ENCODE results near the gene LIN54. TPM values are rescaled to one million over a fixed set of nuclear protein-coding genes. Genes with fewer than 3 reads are reported as not detected.

LIN54 gene
- polyA plus RNA-seq, 1 of the 3 experiments (the other 2 are of a cell fraction) = 6.4 TPM

DNA sequence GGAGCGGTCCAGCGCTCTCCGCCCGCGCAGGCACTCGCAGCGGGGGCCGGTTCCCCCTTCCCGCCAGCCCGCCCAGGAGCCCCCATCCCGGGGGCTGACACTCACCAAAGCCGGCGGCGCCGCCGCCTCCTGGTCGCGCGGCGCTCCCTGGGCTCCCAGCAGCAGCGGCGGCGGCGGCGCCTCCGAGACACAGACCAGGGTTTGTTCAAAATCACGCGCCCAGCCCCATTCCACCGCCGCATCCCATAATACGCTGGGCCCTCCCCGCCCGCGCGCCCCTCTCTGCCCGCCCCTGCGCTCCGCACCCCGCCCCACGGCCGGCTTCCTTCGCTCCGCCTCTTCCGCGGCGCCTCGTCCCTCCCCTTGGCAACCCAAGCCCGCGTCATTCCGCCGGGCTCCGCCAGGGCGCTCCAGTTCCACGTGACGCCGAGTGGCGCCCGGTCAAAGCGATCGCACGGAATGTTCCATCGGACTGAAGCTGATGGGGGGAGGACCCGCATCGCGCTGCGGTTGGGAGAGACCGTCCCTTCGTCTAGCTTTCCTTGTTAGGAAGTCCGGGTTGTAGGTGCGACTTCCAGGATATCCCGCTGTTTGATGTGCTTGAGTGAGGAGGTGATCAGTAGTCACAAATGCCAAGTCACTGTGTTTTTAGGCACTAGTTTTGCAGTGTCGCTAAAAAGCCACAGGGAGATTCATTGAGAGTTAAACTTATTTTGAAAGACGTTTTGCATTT lies 2.2 kb upstream of the LIN54 start:
- ChIA-PET POLR2A (interaction anchor here (0.6 to 3.9 kb wide), 5 partner anchors 22 to 583 kb away, joined by 3 to 34 read pairs (median 4); partner anchors contain the start of genes COPS4, COQ2, HNRNPDL and THAP9), CTCF (interaction anchor here (0.6 to 1.2 kb wide), 7 partner anchors 21 to 115 kb away, joined by 3 to 6 read pairs (median 3); partner anchors contain the start of genes COPS4 and THAP9)
- peak overlapping the region; percentile 82 to 92 for H3K27ac ChIP-seq (ENCODE audit: low read depth in 2 of 2, low read length in 1 of 2)
- H3K4me1 ChIP-seq (ENCODE audit: control insufficient read depth in 1 of 2, insufficient read depth in 2 of 2, low read depth in 1 of 2, low read length in 1 of 2) = peaks cover 4 to 10% of the 10 kb centered on the region in 2 experiments; a peak in 2 of 4 replicates
- H3K9ac ChIP-seq = peak overlapping the region; percentile 90
- H3K4me3 ChIP-seq (ENCODE audit: low read depth in 2 of 2, low read length in 1 of 2) = peak overlapping the region; percentile 88 to 95
- WGBS (ENCODE audit: low lambda C conversion rate) = 1% methylated on average over 34 of the region's 73 CpGs
- no peaks in the 10 kb centered on the region for H3K36me3 ChIP-seq (replicated peaks in 1 of 2; ENCODE audit: control insufficient read depth in 1 of 2, insufficient read depth in 2 of 2, low read length in 1 of 2)
- H2AFZ ChIP-seq (ENCODE audit: low read depth) = peak overlapping the region; percentile 98
- H3K27me3 ChIP-seq (ENCODE audit: insufficient read depth) = no peaks in the 10 kb centered on the region
- H3K9me2 ChIP-seq = no peaks in the 10 kb centered on the region
- peaks cover 18% of the 10 kb centered on the region for H3F3A ChIP-seq (replicated peaks; ENCODE audit: insufficient read depth)
- H4K20me1 ChIP-seq (ENCODE audit: insufficient read depth) = no peaks in the 10 kb centered on the region
- no peaks in the 10 kb centered on the region for H3K9me3 ChIP-seq
- peak; percentile 96 for DNase-seq
- peaks cover 46% of the 10 kb centered on the region for H3K79me2 ChIP-seq (ENCODE audit: insufficient read depth)
- peak overlapping the region; percentile 98 for H3K4me2 ChIP-seq
- TF ChIP-seq ELF1 (IDR thresholded peaks at IDR 0.05) = no peak; the same call in 1 of the 2 replicates
- TF ChIP-seq MEF2A (IDR thresholded peaks at IDR 0.05; ENCODE audit: borderline replicate concordance, low read depth) = no peak
- TF ChIP-seq SMC3 (IDR thresholded peaks at IDR 0.05; ENCODE audit: low read depth, low read length) = no peak
- TF ChIP-seq RXRA (IDR thresholded peaks at IDR 0.05; ENCODE audit: borderline replicate concordance, low read depth) = no peak
- TF ChIP-seq POLR2AphosphoS5 (IDR thresholded peaks at IDR 0.05; ENCODE audit: low read depth, low read length) = 0 out of 2 replicates have a peak, but pooled peaks have one; percentile 57
- TF ChIP-seq TAF1 (IDR thresholded peaks at IDR 0.05; ENCODE audit: borderline replicate concordance, low read depth, low read length) = peak; percentile 75
- no peak for TF ChIP-seq JUND (IDR thresholded peaks at IDR 0.05)
- peak; percentile 86 for TF ChIP-seq MXI1 (IDR thresholded peaks at IDR 0.05; ENCODE audit: low read depth, low read length)
- TF ChIP-seq TEAD4 (IDR thresholded peaks at IDR 0.05; ENCODE audit: borderline replicate concordance, insufficient read depth) = 0 out of 2 replicates have a peak, but pooled peaks have one; percentile 7
- TF ChIP-seq, protein P1, sequence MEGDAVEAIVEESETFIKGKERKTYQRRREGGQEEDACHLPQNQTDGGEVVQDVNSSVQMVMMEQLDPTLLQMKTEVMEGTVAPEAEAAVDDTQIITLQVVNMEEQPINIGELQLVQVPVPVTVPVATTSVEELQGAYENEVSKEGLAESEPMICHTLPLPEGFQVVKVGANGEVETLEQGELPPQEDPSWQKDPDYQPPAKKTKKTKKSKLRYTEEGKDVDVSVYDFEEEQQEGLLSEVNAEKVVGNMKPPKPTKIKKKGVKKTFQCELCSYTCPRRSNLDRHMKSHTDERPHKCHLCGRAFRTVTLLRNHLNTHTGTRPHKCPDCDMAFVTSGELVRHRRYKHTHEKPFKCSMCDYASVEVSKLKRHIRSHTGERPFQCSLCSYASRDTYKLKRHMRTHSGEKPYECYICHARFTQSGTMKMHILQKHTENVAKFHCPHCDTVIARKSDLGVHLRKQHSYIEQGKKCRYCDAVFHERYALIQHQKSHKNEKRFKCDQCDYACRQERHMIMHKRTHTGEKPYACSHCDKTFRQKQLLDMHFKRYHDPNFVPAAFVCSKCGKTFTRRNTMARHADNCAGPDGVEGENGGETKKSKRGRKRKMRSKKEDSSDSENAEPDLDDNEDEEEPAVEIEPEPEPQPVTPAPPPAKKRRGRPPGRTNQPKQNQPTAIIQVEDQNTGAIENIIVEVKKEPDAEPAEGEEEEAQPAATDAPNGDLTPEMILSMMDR (IDR thresholded peaks at IDR 0.05) = peak; percentile 44
- no peak; a peak in 1 of 4 replicates for TF ChIP-seq EP300 (IDR thresholded peaks at IDR 0.05; ENCODE audit: borderline replicate concordance in 1 of 2, low read depth in 1 of 2, low read length in 1 of 2)
- no peak; the same call in 1 of the 2 replicates for TF ChIP-seq YY1 (IDR thresholded peaks at IDR 0.05; ENCODE audit: low read depth)
- TF ChIP-seq, protein P2, sequence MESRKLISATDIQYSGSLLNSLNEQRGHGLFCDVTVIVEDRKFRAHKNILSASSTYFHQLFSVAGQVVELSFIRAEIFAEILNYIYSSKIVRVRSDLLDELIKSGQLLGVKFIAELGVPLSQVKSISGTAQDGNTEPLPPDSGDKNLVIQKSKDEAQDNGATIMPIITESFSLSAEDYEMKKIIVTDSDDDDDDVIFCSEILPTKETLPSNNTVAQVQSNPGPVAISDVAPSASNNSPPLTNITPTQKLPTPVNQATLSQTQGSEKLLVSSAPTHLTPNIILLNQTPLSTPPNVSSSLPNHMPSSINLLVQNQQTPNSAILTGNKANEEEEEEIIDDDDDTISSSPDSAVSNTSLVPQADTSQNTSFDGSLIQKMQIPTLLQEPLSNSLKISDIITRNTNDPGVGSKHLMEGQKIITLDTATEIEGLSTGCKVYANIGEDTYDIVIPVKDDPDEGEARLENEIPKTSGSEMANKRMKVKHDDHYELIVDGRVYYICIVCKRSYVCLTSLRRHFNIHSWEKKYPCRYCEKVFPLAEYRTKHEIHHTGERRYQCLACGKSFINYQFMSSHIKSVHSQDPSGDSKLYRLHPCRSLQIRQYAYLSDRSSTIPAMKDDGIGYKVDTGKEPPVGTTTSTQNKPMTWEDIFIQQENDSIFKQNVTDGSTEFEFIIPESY (IDR thresholded peaks at IDR 0.05; ENCODE audit: borderline replicate concordance, low read depth) = no peak
- peak; percentile 96; the same call in 1 of the 2 replicates for TF ChIP-seq SIN3A (IDR thresholded peaks at IDR 0.05; ENCODE audit: borderline replicate concordance, low read depth, low read length)
- TF ChIP-seq, protein P3, sequence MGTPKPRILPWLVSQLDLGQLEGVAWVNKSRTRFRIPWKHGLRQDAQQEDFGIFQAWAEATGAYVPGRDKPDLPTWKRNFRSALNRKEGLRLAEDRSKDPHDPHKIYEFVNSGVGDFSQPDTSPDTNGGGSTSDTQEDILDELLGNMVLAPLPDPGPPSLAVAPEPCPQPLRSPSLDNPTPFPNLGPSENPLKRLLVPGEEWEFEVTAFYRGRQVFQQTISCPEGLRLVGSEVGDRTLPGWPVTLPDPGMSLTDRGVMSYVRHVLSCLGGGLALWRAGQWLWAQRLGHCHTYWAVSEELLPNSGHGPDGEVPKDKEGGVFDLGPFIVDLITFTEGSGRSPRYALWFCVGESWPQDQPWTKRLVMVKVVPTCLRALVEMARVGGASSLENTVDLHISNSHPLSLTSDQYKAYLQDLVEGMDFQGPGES (IDR thresholded peaks at IDR 0.05; ENCODE audit: low read depth, low read length) = no peak
- peak; percentile 45 for TF ChIP-seq RAD21 (IDR thresholded peaks at IDR 0.05; ENCODE audit: low read length)
- TF ChIP-seq, protein P4, sequence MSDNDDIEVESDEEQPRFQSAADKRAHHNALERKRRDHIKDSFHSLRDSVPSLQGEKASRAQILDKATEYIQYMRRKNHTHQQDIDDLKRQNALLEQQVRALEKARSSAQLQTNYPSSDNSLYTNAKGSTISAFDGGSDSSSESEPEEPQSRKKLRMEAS (IDR thresholded peaks at IDR 0.05; ENCODE audit: low read depth) = peak; percentile 96
- TF ChIP-seq FOSL2 (IDR thresholded peaks at IDR 0.05; ENCODE audit: borderline replicate concordance, low read depth) = no peak
- peak; percentile 25; the same call in 1 of the 2 replicates for TF ChIP-seq NRF1 (IDR thresholded peaks at IDR 0.05; ENCODE audit: low read depth, low read length)
- TF ChIP-seq RFX5 (IDR thresholded peaks at IDR 0.05; ENCODE audit: low read length) = 0 out of 2 replicates have a peak, but pooled peaks have one; percentile 59
- TF ChIP-seq RCOR1 (IDR thresholded peaks at IDR 0.05; ENCODE audit: low read length) = peak; percentile 45
- TF ChIP-seq GABPA (IDR thresholded peaks at IDR 0.05; ENCODE audit: low read depth) = peak; percentile 72
- TF ChIP-seq TCF12 (IDR thresholded peaks at IDR 0.05) = no peak; the same call in 1 of the 2 replicates
- TF ChIP-seq CHD2 (IDR thresholded peaks at IDR 0.05; ENCODE audit: low read length, partially characterized antibody) = peak; percentile 82
- TF ChIP-seq, protein P5, sequence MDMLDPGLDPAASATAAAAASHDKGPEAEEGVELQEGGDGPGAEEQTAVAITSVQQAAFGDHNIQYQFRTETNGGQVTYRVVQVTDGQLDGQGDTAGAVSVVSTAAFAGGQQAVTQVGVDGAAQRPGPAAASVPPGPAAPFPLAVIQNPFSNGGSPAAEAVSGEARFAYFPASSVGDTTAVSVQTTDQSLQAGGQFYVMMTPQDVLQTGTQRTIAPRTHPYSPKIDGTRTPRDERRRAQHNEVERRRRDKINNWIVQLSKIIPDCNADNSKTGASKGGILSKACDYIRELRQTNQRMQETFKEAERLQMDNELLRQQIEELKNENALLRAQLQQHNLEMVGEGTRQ (IDR thresholded peaks at IDR 0.05; ENCODE audit: borderline replicate concordance, low read depth, low read length) = peak; percentile 71
- TF ChIP-seq FOXM1 (IDR thresholded peaks at IDR 0.05; ENCODE audit: low read depth) = no peak
- TF ChIP-seq GATA2 (CRISPR knock-in tag; IDR thresholded peaks at IDR 0.05) = no peak
- TF ChIP-seq EZH2phosphoT487 (IDR thresholded peaks at IDR 0.05; ENCODE audit: borderline replicate concordance, low read depth) = no peak
